SKM-1 treated with dmso at 0.1 percent for 144 hours (cell line): ENCODE data around the gene UPB1.
"Not testable (repeated sequence)": the region's sequence is repeated elsewhere in the genome, so short reads cannot be mapped to it uniquely, and the experiment has no call there.

Experiments used
- DNase-seq: peaks from one replicate; lab custom pipeline; 2025; ENCODE audit not compliant: unreplicated experiment; lab: John Stamatoyannopoulos, UW

UPB1 gene

DNA sequence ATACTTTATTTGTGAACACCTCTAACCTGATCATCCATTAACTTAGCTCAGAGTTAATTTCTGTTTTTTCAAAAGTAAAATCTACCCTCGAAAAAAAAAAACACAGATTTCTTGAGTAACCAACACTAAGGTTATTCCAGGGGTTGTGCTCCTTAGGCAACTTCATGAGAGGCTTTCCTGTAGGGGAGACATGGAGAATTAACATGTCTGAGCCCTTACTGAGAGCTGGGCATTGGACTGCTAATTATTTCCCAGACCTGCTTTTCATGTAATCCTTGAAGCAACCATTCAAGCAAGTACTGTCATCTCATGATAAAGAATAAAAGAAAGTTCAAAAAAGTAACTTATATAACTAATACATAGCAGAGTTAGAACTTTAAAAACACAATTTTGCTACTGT is 13.5 kb upstream of the UPB1 start:
- no peak for DNase-seq

DNA sequence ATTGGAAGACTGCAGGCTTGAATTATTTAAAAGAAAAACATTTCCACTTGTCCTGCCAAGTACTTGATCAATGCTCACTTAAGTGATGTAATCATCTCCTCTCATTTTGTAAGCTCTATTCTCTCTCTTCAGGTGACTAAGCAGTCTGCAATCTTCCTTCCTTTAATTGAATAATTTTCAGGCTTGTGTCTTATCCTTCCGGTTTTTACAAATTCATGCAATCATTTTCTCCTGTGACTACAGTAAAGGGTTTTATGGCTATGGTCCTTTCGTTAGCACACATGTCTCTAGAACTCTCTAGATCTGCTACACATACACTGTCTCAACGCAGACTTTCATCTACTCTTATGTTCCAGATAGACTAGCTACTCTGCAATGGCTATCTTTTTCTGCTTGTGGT is 12.6 kb upstream of the UPB1 start:
- peak; percentile 98 for DNase-seq

DNA sequence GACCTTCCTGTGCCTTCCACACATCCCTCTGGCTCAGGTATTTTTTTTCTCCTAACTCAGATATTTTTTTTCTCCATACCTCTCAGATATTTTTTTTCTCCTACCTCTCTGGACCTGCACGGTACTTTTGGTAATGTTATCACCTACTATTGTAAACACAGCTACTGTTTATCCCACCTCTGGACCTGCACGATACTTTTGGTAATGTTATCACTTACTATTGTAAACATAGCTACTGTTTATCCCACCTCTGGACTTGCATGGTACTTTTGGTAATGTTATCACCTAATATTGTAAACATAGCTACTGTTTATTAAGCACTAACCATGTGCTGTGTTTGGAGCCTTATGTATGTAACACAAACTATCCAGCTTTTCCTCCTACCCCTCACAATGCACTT is 12.1 kb upstream of the UPB1 start:
- DNase-seq: no peak

DNA sequence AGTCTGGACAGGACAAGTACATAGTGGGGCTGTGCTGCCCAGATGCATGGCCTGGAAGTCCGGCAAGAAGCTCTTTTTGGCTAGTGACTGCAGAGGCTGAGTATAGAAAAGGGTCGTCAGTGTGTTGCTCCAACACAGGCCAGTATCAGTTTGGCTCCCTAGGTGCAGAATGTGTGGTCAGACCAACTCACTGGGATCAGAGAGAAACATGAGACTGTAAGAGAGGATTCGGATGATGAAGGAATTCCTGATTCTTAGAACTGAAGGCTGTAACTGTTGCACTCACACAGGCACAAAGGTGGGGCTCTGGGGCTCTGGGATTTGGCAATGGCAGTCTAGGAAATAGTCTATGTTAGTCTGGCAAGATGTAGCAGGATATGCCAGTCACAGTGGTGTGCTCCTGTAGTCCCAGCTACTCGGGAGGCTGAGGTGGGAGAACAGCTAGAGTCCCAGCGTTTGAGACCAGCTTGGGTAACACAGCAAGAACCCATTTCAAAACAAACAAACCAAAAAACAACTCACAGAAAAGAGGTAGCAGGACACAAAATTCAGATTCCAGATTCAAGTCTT is 11.1 kb upstream of the UPB1 start:
- DNase-seq: no peak

DNA sequence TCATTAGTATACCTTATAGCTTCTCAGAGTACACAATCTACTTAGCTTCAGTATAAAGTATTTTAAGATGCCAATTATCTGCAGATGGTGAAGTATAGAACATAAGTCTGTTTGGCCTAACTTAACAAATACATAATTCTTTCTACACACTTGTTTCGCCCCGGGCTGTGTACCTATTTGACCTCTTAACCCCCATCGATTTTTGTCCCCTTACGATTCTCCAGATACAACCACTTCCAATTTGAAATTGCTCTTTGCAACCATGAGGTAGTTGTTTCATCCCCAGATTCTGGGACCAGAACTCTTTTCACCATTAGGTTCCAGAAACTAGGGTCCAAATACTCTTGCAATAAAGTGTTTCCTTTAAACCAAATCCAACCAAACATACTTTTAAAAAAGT is 10.0 kb upstream of the UPB1 start:
- no peak for DNase-seq

DNA sequence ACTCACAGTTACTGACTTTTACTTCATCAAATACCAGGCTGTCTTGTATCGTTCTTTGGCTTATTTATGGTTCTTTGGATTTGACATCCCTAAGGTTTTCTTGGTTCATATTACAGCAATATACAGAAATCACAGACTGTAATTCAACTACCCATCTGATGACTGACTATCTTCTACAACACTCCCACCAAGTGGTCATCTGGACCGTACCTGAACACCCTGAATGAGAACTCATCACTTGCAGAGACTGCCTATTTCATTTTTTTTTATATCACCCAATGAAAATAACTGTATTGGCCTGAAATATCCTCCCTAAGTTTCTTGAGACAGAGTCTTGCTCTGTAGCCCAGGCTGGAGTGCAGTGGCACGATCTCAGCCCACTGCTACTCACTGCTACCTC is 9.5 kb upstream of the UPB1 start:
- no peak for DNase-seq

DNA sequence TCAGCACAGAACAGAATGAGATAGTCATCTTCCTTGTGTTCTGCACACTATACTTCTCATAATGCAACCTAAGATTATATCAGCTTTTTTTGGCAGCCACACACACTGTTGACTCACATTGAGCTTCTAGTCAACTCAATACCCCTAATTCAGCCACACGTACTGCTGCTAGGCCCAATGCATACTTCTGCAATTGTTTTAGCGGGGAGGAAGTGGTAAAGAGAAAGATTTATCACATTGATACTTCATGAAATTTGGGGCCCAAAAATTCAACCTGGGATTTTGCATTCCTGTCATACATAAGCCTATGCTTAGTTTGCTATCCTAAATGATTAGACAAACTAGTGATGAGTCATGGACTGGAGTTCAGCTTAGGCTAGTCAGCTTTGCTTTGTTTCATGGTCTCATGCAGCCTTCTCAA is 8.6 kb upstream of the UPB1 start:
- peak; percentile 33 for DNase-seq

DNA sequence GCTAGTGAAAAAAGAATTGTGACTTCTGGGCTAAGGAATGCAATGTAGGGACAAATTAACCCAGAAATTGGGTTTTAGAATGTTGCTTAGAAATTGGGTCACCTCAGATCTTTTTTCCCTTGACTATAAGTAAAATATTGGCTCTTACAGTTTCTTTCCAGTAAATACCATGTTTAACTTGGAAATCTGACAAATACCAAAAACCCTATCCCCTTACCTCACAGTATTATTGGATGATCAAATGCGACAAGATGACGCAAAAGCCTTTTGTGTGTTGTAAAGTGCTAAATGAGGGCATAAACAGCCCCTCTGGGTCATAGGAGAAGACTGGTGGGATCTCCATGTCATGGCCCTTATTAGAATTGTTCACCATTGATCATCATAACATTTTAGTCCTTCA is 6.1 kb upstream of the UPB1 start:
- no peak for DNase-seq

DNA sequence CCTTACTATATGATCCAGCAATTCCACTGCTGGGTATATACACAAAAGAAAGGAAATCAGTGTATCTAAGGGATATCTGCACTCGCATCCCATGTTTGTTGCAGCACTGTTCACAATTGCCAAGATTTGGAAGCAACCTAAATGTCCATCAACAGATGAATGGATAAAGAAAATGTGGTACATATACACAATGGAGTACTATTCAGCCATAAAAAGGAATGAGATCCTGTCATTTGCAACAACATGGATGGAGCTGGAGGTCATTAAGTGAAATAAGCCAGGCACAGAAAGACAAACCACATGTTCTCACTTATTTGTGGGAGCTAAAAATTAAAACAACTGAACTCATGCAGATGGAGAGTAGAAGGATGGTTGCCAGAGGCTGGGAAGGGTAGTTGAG is 5.7 kb upstream of the UPB1 start:
- DNase-seq: not testable (repeated sequence)

DNA sequence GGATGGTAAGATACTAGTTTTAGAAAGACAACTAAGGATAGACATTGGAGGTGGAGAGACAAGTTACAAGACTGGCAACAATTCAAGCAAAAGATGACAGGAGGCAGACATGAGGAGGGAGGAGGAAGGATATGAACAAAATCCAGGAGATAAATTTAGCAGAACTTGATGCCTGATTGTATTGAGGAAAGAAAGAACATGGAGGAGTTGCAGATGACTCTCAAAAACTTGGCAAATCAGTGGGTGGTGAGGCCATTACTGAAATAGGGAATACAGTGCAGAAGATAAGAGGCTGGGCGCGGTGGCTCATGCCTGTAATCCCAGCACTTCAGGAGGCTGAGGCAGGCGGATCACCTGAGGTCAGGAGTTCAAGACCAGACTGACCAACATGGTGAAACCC is 2.7 kb upstream of the UPB1 start:
- DNase-seq: no peak

DNA sequence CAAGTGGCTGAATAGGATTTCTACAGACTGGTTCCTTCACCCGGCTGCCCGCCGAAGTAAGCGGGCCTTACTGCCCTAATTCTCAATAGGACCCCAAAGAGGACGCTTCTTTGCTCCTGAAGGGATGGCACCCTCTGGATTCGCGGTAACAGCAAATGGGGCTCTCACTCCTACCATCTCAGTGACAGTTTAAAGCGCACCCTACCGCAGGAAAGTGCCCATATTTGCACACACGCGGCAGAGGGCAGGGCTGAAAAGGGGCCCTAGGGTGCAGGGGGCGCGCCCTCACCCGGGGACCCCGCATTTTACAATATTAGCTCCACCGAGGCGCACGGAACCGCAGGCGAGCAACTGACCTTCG is 985 bp upstream of the UPB1 start:
- DNase-seq: no peak

DNA sequence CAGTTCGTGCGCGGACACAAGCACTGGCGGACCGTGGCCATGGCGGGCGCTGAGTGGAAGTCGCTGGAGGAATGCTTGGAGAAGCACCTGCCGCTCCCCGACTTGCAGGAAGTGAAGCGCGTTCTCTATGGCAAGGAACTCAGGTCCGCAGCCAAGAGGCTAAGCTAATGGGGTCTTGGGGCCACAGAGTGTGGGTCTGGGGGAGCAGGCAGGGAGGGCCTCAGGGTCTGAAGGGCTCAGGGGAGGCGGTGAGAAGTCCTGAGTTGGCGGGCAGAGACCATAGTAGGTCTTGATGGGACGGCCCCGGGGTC is 188 bp downstream of the UPB1 start:
- no peak for DNase-seq

DNA sequence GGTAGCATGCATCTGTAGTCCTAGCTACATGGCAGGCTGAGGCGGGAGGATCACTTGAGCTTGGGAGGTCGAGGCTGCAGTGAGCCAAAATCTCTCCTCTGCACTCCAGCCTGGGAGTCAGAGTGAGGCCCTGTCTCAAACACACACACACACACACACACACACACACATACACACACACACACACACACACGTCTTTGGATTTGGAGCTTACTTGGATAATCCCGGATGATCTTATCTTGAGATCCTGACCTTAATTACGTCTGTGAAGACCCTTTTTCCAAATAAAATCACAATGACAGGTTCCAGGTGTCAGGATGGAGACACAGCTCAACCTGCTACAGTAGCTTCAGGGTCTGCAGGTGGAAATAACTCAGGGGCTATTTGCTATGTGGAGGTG is 1.1 kb downstream of the UPB1 start:
- no peak for DNase-seq

DNA sequence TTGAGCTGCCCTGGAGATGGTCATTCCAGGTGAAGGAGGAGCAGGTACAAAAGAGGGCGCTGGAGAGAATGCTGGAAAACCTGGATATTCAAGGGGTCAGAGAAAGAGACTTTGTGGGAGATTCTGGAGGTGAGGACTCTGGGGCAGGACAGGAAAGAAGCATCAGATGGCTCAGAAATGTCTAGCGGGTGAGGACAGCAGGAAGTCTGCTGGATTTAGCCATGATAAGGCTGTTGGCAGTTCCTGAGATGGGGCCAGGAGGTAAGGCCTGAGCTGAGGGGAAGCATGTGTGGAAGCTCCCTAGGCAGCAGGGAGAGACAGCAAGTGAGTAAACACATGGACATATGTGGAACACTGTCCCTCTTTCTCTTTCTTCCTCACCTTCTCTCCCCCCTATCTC is 1.5 kb downstream of the UPB1 start:
- no peak for DNase-seq

DNA sequence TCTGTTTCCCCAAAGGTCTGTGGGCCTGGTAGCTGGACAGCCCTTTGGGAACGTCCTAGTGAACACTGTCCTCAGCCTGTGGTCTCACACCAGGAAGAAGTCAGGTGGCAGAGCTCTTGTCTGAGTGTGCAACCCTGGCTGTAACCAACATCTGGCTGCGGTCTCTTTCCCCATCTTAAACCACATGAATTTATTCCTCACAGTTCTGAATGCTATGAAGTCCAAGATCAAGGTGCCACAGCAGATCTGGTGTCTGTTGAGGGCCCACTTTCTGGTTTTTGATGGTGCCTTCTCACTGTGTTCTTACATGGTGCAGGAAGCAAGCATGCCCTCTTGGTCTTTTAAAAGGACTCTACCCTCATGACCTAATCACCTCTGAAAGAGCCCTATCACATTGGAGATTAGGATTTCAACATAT is 2.7 kb downstream of the UPB1 start:
- peak; percentile 56 for DNase-seq

DNA sequence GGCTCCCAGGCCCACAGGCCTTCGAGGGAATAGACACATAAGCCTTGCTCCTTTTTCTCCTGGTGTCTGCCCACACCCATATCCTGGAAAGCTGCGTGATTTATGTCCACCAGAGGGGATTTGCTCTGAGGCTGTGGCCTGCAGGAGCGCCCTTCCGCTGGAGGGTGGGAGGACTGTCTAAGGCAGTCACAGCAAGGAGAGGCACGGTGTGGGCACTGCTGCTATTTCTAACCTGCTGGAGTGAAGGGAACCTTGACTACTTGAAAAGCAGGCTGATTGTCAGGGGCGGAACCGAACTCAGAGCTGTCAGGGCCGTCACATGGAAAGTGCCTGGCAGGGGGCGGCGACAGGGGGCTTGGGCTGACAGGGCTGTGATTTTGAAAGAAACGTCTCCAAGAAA is 3.7 kb downstream of the UPB1 start:
- DNase-seq: no peak

DNA sequence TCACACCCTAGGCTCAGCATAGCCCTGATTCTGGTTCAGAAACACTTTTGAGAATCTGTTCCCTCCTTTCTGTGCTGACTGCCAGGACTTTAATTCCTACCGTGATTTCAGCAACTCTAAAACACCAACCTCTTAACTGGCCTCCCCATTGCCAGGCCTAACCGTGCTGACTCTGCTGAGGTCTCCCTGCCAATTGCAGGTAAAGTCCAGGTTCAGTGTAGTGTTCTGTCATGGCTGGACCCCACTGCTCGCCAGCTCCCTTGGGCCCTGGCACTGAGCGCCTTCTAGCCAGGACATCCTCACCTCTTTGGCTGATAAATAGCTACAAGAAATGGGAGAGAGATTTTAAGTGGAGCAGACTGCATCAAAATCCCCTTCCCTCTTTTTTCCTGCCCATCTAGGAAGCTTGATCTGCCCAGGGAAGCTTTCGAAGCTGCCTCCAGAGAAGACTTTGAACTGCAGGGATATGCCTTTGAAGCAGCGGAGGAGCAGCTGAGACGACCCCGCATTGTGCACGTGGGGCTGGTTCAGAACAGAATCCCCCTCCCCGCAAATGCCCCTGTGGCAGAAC is 4.7 kb downstream of the UPB1 start:
- no peak for DNase-seq

DNA sequence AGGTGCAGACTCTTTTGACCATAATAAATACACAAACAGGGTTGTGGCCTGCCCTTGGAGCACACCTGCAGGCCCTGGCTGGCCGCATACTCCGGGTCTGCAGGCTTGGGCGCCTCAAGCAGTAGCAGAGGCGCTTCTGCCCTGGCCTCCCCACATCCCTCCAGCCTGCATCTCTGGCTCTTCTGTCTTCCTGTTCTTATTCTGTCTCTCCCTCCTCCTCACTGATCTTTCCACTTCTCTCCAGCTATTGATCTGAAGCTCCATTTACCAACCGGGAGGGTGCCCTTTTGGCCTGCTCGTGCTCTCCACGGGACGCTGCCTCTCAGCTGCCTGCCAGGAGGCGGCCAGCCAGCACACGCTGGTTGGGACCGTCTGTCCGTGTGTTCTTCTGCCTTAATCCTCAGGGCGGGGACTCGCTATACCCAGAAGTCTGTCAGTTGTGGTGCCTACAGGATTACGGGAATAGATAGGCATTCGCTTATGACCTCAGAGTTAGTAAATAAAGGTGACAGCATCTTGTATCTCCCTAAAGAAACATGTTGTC is 5.2 kb downstream of the UPB1 start:
- DNase-seq: no peak

DNA sequence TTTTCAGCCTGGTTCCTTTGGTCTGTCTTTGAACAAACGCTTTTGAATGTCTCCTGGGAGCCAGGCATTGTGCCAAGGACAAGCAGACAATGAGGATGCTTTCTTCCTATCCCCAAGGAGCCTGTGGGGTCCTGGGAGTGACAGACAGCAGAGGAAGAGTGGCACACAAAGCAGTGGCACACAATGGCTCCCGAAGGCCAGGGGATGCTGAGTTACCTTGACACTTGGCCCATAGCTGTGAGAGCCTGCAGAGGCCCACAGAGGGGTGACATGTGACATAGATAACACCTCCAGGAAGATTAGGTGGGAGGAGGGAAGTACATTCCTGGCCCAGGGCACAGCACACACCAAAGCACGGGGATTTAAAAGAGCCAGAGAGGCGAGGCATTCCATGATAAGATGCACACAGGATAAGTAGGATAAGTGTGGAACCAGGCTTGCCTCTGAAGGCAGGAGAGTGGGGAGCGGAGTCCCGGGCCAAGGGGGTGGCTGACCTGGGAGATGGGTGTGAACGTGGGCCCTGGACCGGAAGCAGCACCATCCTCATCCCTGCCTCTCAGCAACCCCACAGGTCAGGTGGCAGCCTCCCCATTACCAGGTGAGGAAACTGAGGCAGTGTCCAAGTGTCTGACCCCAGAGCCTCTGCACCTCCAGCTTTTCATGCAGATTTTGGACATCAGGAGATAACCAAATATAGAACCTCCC is 6.3 kb downstream of the UPB1 start:
- DNase-seq: no peak

DNA sequence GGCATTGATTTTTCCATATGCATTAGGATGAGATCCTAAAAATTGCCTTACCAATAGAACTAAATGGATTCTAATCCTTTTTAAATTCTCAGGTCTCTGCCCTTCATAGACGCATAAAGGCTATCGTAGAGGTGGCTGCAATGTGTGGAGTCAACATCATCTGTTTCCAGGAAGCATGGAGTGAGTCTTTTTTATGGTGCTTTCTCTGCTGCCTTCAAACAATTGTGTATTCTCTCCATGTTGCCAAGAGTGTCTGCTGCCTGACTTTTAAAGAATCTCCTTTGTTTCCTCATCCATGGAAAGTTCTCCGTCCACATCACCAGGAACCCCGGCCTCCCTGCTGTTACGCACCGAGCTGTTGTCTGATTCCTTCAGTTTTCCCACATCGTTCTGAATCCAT is 6.9 kb downstream of the UPB1 start:
- no peak for DNase-seq

DNA sequence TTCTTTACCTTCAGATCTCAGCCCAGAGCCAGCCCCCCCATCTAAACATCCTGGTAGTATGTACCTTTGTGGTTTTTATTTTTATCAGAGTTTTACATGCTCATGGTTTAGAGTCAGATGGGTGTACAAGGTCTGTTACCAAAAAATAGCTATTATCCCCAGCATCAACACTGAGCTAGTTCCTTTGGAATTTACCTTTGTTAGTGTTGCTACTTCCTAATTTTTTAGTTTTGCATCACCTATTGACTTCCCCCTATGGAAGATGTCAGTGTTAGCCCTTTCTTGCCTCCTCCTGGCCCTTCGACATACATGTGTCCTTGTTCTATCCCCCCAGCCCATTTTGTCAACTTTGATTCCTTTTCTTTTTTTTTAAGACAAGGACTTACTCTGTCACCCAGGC is 7.4 kb downstream of the UPB1 start:
- no peak for DNase-seq

DNA sequence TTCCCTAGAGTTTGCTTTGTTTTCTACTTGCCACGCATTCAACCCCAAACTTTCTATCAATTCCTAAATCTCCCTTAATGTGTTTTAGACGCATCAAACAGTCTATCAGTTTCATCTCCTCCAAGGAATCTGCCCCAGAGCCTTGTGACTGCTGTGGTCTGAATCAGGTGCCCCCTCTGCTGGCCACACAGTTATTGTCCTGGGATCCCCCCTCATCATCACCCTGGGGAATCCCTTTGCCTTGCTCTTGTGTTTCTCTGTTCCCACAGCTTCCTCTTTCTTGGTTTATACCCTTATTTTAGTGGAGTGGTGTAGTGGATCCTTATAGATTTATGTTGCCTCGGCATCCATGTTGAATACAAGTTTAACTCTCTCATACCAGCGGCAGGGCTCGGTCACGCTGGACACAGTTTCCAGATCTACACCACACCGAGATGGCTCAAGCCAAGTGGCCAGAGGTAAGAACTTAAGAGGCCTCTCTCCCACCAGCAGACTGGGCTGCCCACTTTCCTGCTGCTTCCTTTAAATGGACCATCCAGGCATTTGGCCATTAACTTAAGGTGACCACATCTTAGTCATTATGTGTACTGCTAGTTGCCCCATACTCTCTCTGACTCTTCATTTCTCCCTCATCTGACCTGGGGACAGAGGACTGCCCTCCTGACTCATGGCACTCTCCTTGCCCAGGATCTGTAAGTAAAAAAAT is 8.2 kb downstream of the UPB1 start:
- peak; percentile 95 for DNase-seq
